Measurements from ENCODE around the gene ANKRD29.

The ANKRD29 gene

DNA sequence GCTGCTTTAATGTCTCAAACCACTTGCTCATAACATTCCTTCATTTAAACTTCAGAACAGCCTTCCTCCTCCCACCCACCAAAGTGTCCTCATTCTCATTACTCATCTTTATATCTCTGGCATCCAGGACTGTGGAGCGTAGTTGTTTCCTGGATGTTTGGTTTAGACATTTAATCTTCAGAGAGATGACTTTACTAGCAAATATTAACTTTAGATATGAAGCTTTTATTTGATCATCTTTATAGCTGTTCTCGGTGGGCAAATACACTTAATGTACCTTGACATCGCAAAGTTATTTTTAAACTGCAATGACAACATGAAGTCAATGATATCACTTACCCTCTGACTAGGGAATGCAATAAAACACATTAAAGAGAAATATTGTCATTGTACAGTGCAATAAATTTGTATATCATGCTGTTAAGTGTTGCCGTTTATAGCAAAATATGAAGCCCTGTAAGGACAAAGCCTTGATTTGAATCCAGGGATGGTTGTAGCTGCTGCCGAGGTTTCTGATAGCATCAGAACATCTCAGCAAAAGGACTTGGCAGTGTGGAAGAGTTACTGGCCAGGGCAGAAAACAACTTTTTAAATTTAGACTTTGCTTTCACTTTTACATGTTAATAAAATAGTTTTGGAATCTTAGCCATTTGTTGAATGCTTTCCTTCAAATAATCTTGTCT is 21.9 kb upstream of the ANKRD29 start:
- DNase-seq: no peak

DNA sequence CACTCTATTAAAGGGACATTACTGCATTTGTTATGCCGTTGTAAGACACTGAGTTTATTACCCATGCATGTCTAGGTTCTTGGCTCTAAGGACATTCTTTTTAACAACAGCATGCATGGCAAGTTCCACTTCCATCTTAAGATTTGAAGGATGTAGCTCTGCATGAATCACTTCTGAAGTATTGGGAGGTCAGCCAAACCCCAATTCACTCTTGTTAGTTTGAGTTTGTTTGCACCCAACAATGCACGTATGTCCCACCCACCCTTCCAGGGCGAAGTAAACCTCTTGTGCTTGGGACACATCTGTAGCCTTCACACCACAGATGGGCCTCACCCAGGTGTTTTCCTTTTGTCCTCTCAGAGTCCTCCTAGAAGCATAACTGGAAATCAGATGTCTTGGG is 21.0 kb upstream of the ANKRD29 start:
- no peak for DNase-seq

DNA sequence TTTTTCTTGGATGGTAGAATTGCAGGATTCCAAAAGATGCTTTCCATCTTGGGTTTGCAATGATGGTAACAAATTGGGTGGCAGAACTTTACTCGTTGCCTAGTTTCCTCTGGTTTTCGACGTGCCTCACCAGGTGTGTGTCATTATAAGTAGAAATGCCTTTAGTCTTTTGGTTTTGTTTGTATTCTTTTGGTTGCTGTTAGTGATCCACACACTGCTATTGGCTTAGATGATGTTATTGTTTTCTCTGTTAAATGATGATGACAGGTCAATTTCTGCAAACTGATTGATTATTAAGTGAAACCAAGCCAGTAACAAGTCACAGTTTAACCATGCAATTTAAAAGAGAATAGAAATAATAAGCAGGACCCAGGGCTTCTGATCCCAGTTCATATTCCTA is 20.4 kb upstream of the ANKRD29 start:
- no peak for DNase-seq

DNA sequence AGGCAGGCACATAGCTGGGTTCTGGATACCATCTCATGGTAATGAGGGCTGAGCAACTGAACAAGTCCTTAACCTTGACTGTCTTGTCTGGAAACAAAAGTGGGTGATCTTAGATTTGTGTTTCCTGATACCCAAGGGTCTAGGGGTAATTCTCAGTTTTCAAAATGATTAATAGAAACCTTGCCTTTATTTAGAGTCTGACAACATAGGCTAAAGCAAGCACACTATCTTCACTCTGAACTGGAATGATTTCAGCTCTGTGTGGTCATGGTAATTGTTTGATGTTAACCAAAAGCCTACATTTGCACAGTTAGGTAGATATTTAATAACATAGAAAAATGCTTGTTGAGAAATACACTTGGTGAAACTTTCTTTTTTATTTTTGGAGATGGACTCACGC is 19.8 kb upstream of the ANKRD29 start:
- no peak for DNase-seq

DNA sequence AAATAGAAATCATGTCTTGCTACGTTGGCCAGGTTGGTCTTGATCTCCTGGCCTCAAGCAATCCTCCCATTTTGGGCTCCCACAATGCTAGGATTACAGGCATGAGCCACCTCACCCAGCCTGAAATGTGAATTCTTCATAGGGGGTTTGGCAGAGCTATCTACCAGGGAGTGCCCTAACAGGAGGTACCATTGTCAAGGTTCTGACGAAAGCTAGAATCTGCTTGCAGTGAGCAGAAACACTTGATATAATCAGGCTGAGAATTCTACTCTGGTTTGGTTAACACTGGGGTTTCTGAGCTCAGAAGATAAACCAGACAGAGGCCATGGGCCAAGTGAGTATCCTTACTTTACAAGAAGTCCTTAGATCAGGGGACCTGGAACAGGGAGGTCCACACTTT is 19.3 kb upstream of the ANKRD29 start:
- DNase-seq: no peak

DNA sequence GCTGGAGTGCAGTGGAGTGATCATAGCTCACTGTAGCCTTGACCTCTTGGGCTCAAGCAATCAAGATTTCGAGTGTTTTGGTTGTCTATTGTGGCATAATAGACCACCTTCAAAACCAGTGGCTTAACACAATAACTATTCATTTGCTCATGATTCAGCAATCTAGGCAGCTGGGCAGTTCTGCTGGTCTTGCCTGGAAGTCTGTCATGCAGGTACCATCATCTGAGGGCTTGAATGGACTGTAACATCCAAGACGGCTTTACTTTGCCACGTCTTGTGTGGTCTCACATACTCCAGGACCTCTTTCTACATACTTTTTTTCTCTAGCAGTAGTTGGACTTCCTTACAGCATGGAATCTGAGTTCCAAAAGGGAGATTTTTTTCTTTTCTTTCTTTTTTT is 13.2 kb upstream of the ANKRD29 start:
- DNase-seq: no peak

DNA sequence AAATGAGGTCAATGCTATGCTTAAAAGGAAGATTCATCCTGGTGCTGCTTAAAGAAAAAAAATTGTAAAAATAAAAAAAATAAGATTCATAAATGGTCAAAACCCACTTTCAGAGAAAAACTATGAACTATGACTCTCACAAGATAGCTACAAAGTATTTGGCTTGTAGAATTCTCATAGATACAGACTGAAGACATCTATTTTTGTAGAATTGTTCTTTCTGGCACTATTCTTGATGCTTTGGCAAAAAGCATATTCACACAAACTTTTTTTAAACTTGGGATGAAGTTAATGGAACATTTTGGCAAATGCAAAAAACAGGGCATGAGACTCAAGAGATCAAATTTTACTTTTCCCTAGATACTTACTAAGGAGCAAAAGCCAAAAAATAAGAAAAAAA is 12.5 kb upstream of the ANKRD29 start:
- no peak for DNase-seq

DNA sequence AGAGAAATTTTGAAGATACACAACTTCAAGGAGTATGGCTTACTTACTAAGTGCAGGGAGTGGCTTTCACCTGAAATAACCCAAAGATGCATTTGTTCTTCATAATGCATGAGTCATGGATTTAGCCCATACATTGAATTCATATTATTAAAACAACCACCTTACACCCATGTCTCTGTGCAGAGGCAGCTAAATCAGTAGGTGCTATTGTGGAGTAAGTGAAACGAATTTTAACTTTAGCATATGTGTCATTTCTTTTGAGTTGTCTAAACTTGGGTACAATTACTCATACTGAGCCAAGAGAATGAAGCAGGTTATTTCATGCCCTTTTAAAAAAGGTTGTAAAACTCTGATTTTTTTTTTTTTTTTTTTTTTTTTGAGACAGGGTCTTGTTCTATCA is 11.0 kb upstream of the ANKRD29 start:
- DNase-seq: no peak

DNA sequence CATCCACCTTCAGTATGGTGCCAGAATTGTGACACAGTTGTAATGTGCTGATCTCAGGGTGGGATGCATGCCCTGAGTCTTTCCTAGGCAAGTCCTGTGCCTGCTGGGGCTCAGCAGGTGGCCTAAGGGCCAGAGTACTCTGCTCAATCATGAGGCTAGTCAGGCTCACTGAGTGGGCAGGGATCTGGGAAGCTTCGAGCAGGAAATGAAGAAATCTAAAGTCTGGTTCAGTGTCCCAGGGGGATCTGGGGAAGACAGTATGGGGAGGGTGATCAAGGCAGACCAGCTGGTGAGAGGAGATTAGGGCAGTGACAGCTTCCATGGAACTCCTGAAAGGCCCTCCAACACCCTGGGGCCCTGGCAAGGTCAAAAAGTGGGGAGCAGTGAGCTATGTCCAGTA is 8.9 kb upstream of the ANKRD29 start:
- DNase-seq: no peak

DNA sequence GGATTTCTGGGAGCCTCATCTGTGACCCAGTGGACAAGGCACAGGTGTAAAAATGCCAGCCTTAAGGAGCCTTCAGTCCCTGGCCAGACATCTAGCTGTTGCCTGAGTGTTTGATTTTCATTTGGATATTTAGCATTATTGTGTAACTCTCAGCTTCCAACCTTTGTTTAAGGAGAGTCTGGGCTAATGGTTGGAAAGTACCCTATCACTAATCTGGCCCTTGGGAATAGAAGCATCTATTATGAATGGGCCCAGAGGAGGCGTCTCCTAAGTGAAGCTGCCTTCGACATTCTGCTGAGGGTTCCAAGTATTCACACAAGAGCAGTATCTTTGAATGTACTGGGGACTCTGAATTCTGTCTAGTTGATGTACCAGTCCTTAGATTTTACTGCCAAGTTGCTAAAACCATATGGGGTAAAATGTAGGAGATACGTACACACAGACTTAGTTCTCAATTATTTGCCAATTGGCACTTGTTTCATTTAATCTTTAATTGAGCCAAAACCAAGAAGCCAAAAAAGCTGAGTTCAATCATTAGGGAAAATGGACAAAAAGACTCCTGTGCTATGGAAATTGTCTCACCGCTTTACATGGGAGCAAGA is 7.2 kb upstream of the ANKRD29 start:
- DNase-seq: no peak

DNA sequence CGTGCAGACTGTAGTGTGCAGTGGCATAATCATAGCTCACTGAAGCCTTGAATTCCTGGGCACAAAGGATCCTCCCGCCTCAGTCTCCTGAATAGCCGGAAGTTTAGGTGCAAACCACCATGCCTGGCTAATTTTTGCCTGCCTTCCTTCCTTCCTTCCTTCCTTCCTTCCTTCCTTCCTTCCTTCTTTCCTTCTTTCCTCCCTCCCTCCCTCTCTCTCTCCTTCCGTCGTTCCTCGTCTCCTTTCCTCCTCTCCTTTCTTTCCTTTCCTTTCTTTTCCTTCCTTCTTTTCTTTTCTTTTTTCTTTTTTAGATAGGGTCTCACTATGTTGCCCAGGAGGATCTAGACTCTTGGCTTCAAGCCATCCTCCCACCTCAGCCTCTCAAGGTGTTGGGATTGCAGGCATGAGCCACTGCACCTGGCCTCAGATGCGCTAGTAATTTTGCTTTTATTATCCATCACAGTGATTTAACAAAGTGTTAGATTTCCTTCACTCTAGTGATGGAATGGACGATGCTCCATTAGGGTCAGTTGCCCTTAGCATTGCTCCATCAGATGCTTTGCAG is 6.6 kb upstream of the ANKRD29 start:
- DNase-seq: no peak

DNA sequence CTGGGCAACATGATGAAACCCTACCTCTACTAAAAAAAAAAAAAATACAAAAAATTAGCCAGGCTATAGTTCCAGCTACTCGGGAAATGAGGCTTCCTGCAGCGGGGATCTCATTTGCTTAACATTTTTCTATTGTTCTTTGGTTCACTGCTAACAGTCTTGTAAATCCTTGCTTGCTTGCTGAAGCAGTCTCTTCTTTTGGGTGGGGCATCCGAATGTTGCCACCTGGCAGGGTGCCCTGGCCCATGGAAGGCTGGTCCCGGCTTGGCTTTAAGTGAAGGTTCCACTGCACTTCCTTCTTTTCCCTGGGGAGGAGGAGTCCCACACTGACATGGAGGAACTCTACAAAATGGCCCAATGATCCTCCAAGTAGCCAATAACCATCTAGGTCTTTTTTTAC is 6.0 kb upstream of the ANKRD29 start:
- no peak for DNase-seq

DNA sequence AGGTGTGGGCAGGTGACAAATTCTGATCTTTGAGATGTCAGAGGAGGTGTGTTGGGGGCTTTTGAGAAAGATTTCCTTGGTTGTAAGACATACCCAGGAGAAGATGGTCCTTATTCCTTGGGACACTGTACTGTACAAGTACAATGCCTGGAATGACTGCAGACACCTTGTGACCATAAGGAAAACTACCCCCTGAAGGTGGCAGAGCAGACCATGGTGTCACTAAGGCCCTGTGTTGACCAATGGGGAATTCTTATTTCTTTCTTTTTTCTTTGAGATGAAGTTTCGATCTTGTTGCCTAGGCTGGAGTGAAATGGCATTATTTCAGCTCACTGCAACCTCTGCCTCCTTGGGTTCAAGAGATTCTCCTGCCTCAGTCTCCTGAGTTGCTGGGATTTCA is 4.4 kb upstream of the ANKRD29 start:
- DNase-seq: no peak

DNA sequence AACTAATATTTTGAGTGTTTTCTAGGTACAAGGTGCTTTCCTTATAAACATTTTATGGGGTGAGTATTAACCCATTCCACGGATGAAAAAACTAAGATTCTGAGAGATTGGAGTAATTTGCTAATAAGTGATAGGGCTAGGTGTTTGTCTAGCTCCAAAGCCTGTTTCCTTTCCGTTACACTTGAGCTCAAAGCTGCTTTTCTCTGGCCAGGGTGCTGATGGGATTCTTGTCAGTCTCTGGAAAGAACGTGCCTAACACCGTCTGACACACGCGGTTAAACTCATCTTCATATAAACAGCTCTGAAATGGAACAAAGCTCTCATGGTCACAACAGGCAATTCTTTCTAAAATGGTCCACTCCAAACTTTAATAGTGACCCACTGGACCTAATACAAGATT is 2.0 kb upstream of the ANKRD29 start:
- no peak for DNase-seq

DNA sequence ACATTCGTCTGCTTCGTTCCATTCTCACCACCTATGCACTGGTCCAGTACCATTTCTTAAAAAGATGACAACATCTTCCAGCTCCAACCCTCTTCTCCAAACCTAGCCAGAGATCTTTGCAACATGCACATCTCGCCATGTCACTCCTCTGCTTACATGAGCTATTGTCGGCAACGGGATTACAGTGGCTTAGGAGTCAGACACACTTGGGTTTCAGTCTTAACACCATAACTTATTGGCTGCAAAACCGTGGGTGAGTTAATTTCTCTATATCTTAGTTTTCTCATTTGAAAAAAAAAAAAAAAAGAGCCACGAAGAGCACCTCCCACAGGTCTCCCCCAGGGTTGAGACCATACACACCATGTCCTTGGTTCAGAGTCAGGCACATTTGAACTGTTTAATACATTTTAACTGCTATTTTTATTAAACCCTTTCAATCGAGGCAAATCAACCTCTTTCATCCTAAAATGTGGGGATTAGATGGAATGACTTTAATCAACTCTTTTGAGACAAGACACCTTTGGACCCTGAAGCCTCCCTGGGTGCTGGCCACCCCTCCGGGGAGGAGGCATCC is 889 bp downstream of the ANKRD29 start:
- DNase-seq: no peak

DNA sequence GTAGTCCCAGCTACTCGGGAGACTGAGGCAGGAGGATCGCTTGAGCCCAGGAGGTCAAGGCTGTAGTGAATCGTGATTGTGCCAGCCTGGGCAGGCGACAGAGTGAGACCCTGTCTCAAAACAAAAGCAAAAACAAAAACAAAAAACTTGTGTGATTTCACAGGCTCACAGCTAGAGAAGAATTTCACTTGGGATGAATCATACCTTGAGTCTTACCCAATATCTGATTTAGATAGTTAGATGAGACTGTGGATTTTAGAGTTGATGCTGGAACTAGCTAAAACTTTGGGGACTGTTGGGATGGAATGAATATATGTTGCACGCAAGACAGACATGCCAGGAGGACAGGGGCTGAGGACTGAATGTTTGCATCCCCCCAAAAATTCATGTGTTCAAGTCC is 4.4 kb downstream of the ANKRD29 start:
- DNase-seq: no peak

DNA sequence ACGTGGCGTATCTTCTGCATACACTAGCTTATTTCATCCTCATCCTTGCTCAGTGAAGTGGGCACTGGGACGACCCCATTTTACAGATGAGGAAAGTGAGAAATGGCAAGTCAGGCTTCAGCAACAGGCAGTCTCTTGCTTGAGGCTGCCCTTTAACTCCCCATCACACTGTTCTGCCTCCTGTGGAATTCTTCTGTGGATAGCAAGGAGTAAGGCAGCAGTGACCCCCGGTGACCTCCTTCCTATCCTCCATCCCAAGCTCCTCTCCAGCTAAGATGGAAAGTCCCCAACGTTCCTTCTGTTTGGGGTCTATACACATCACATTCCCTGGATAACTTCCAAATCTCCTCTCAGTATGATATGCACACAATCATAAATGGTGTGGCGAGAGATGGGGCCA is 10.5 kb downstream of the ANKRD29 start:
- no peak for DNase-seq

DNA sequence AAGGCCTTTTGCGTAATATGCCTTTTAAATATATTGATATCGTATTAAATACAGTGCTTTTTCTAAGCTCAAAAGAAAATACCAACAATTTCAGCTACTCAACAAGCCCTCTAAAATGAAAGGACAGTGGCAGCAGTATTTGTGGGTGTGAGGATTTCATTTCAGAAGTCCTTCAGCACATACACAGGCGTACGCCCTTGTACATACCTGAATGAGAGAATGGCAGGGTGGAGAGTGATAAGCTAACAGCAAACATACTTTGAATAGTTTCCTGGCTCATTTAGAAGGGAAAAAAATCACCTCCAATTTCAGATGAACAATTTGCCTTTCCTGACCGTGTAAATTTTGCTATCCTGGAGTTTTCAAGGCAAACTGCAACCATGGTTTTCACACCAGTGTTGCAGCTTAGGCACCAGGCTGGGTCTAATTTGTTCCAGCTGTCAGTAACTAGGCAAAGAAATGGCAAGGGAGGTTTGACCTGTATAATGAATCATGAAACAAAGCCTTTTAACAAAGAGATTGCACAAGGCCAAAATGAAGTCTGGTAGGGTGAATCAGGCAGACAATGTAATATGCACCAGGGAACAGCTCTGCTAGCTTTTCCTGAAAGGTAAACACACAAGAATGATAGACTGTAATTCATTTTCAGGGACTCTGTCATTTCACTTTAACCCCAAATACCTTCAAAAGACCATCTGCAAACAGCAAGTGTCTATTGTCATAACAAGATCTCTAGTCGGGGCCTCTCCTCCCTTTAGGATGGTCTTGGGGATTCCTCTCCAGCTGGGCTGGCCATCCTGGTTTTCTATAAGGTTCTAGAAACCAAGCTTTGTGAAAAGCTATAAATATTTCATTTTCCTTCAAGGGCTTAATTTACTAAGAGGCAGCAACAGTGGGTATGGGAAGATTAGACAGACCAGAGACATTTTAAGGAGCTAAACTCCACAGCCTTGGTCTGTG is 11.5 kb downstream of the ANKRD29 start:
- DNase-seq: no peak

DNA sequence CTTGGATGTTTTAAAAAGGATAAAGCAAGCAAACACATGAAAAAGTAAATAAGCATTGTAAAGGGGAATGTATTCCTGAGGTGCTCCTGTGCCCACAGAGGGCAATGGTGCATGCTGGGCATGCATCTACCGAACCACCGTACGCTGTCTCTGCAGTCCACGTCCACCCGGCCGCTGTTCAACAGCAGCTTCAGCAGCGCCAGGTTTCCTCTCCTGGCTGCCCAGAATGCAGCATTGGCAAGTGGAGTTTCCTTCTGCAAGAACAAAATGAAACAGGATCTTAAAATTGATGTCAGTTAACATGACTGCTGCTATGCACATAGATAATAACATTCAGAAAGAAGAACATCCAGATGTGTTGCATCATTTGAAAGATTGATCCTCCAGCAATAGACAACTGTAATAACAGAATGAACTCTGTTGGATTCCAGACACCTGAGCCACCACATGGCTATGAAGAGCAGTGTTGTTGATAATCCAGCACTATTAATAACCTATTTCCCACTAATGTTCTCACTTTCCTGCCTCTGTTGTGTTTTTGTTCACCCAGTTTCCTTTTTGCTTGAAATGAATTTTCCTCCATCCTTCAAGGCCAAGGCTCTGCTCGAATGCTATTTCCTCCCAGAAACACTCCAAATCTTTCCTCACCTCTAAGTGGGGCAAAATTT is 13.6 kb downstream of the ANKRD29 start:
- DNase-seq: no peak

DNA sequence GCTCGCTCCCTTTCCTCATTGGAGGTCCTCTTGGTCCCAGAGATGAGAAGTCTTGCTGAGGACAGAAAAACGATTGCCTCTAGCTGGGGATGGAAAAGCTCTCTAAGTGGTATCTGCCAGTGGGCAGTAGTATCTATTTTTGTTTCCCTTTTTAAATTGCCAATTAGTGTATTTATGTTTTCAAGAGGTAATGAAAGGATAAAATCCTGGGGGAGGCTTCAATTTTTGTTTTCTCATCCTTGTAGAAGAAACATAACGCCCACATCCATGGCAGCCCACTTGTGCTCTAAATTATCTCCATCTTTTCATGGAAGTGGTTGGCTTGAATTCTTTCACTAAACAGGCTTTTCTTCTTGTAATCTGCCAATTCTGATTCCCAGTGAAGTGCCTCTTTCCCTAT is 14.3 kb downstream of the ANKRD29 start:
- no peak for DNase-seq

DNA sequence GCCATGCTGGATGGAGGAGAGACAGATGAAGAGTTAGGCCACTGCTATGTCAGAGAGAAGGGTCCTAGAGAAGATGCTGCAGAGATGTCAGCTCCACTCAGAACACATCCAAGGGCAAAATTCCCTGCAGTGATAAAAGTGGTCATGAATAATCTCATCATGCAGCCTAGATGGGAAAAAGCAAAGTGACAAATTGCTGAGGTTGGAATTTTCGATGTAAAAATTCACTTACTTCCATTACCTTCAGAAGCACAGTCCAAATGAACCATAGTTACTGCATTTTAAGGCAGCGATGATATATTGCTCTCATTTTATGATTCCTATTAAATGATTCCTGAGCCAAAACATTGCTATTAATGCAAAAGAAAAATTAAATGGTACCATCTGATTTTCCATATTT is 16.4 kb downstream of the ANKRD29 start:
- no peak for DNase-seq
